ENCODE data around the gene FBXO7.
"Not testable (repeated sequence)": the region's sequence is repeated elsewhere in the genome, so short reads cannot be mapped to it uniquely, and the experiment has no call there.

Gene FBXO7

GRCh38 chr22:32474635-32475467 is at the start of gene FBXO7:
Gene FBXO7, plus strand, starts transcription at chr22:32474811. Its CDS starts 192 bp downstream, at chr22:32475003.
- DNase-seq (ENCODE audit: low spot score), result peak; percentile 82

- DNase-seq (ENCODE audit: low spot score), result no peak
These were observed 47.7 kb upstream of the FBXO7 start for GRCh38 chr22:32426881-32427280.

GRCh38 chr22:32430352-32430751 is 44.3 kb upstream of the FBXO7 start:
- DNase-seq (ENCODE audit: low spot score), result no peak

- no peak for DNase-seq (ENCODE audit: low spot score)
These were observed 30.5 kb upstream of the FBXO7 start for GRCh38 chr22:32444068-32444467.

GRCh38 chr22:32446321-32446720 is 28.3 kb upstream of the FBXO7 start:
- DNase-seq (ENCODE audit: low spot score), result no peak

- no peak for DNase-seq (ENCODE audit: low spot score)
These were observed 25.6 kb upstream of the FBXO7 start for GRCh38 chr22:32448980-32449379.

- DNase-seq (ENCODE audit: low spot score), result no peak
These were observed 17.6 kb upstream of the FBXO7 start for GRCh38 chr22:32457031-32457430.

- DNase-seq (ENCODE audit: low spot score), result no peak
These were observed 12.2 kb upstream of the FBXO7 start for GRCh38 chr22:32462452-32462851.

- no peak for DNase-seq (ENCODE audit: low spot score)
These were observed 8.9 kb upstream of the FBXO7 start for GRCh38 chr22:32465661-32466060.

GRCh38 chr22:32466496-32466895 is 8.1 kb upstream of the FBXO7 start:
- DNase-seq (ENCODE audit: low spot score), result no peak

- peak; percentile 61 for DNase-seq (ENCODE audit: low spot score)
These were observed 4.8 kb upstream of the FBXO7 start for GRCh38 chr22:32469799-32470212.

GRCh38 chr22:32473388-32473952 is 1.1 kb upstream of the FBXO7 start:
- DNase-seq (ENCODE audit: low spot score), result peak; percentile 80

GRCh38 chr22:32475468-32476010 is 928 bp downstream of the FBXO7 start:
- DNase-seq (ENCODE audit: low spot score), result no peak

- peak; percentile 32 for DNase-seq (ENCODE audit: low spot score)
These were observed 1.9 kb downstream of the FBXO7 start for GRCh38 chr22:32476281-32477195.

- no peak for DNase-seq (ENCODE audit: low spot score)
These were observed 3.0 kb downstream of the FBXO7 start for GRCh38 chr22:32477596-32477995.

- not testable (repeated sequence) for DNase-seq (ENCODE audit: low spot score)
These were observed 3.9 kb downstream of the FBXO7 start for GRCh38 chr22:32478552-32478951.

- peak; percentile 43 for DNase-seq (ENCODE audit: low spot score)
These were observed 4.4 kb downstream of the FBXO7 start for GRCh38 chr22:32478994-32479393.

GRCh38 chr22:32480238-32480637 is 5.6 kb downstream of the FBXO7 start:
- DNase-seq (ENCODE audit: low spot score), result no peak

- no peak for DNase-seq (ENCODE audit: low spot score)
These were observed 8.1 kb downstream of the FBXO7 start for GRCh38 chr22:32482708-32483107.

GRCh38 chr22:32486656-32487390 is 12.2 kb downstream of the FBXO7 start:
- DNase-seq (ENCODE audit: low spot score), result peak; percentile 86

- no peak for DNase-seq (ENCODE audit: low spot score)
These were observed 12.8 kb downstream of the FBXO7 start for GRCh38 chr22:32487461-32487860.
